Liver (tissue), 9 donors: ENCODE data around the gene AKR1C8. TPM values are rescaled to one million over a fixed set of nuclear protein-coding genes. Genes with fewer than 3 reads are reported as not detected.
A peak's percentile ranks its signal among the peaks of the same experiment; 100 is the strongest.

Experiments
- DNase-seq: peaks from one replicate; pipeline ENCODE4 v3.0.0-alpha.2; 2017; ENCODE audit warnings: low spot score
- H3K27ac ChIP-seq, 2 donors: one replicate each; pipeline ENCODE4 v1.7.0; 2013; ENCODE audit warnings: inconsistent platforms in 2 of 2, low read length in 2 of 2, control low read depth in 1 of 2, low read depth in 1 of 2, mild to moderate bottlenecking in 1 of 2
- H3K27me3 ChIP-seq, 4 donors: one replicate each; pipeline versions ENCODE4 v1.6.1 to v1.7.0; 2013; ENCODE audit warnings: low read length in 3 of 4, inconsistent platforms in 1 of 4, mild to moderate bottlenecking in 1 of 4, moderate library complexity in 1 of 4; ENCODE audit not compliant: control insufficient read depth in 4 of 4, insufficient read depth in 4 of 4
- H3K36me3 ChIP-seq, 4 donors: one replicate each; pipeline versions ENCODE4 v1.6.1 to v1.7.0; 2013; ENCODE audit warnings: low read length in 3 of 4, mild to moderate bottlenecking in 3 of 4, low read depth in 1 of 4, moderate library complexity in 1 of 4; ENCODE audit not compliant: control insufficient read depth in 4 of 4, insufficient read depth in 3 of 4
- H3K4me1 ChIP-seq, 4 donors: one replicate each; pipeline versions ENCODE4 v1.6.1 to v1.7.0; 2013; ENCODE audit warnings: low read length in 3 of 4, mild to moderate bottlenecking in 3 of 4, moderate library complexity in 1 of 4; ENCODE audit not compliant: control insufficient read depth in 4 of 4, insufficient read depth in 4 of 4
- H3K4me3 ChIP-seq, 3 donors: one replicate each; pipeline versions ENCODE4 v1.6.1 to v1.7.0; 2013; ENCODE audit warnings: low read length in 3 of 3, control low read depth in 1 of 3, low read depth in 1 of 3, mild to moderate bottlenecking in 1 of 3
- H3K9ac ChIP-seq, 2 donors: one replicate each; pipeline ENCODE4 v1.7.0; 2013; ENCODE audit warnings: low read length in 2 of 2, mild to moderate bottlenecking in 2 of 2, moderate library complexity in 2 of 2, control low read depth in 1 of 2, low read depth in 1 of 2
- H3K9me3 ChIP-seq, 4 donors: one replicate each; pipeline versions ENCODE4 v1.6.1 to v1.7.0; 2013; ENCODE audit warnings: low read length in 3 of 4; ENCODE audit not compliant: control insufficient read depth in 4 of 4
- EGR1 ChIP-seq, 2 donors: IDR thresholded peaks; 2 replicates each; pipeline ENCODE4 v1.6.1; 2016 to 2018; ENCODE audit warnings: antibody characterized with exemption in 2 of 2, low read depth in 2 of 2
- FOXA1 ChIP-seq: IDR thresholded peaks from 2 replicates; pipeline ENCODE4 v1.6.1; 2016; ENCODE audit warnings: antibody characterized with exemption
- FOXA2 ChIP-seq: IDR thresholded peaks from 2 replicates; pipeline ENCODE4 v1.6.1; 2016; ENCODE audit warnings: antibody characterized with exemption
- GABPA ChIP-seq, 2 donors: IDR thresholded peaks in 1 of 2; conservative IDR thresholded peaks in 1 of 2; 2 replicates each; pipeline ENCODE4 v1.6.1; 2016; ENCODE audit warnings: antibody characterized with exemption in 2 of 2, mild to moderate bottlenecking in 1 of 2, moderate library complexity in 1 of 2
- HNF4A ChIP-seq, 2 donors: conservative IDR thresholded peaks; 2 replicates each; pipeline ENCODE4 v1.6.1; 2016; ENCODE audit warnings: antibody characterized with exemption in 2 of 2, mild to moderate bottlenecking in 2 of 2
- HNF4G ChIP-seq: IDR thresholded peaks from 2 replicates; pipeline ENCODE4 v1.6.1; 2016; ENCODE audit warnings: antibody characterized with exemption
- JUND ChIP-seq, 2 donors: IDR thresholded peaks; 2 replicates each; pipeline ENCODE4 v1.6.1; 2016; ENCODE audit warnings: antibody characterized with exemption in 2 of 2
- NR2F2 ChIP-seq: IDR thresholded peaks from 2 replicates; pipeline ENCODE4 v1.6.1; 2016; ENCODE audit warnings: antibody characterized with exemption
- RAD21 ChIP-seq, 2 donors: IDR thresholded peaks; 2 replicates each; pipeline ENCODE4 v1.6.1; 2016; ENCODE audit warnings: antibody characterized with exemption in 2 of 2, mild to moderate bottlenecking in 2 of 2
- RXRA ChIP-seq, 2 donors: IDR thresholded peaks; 2 replicates each; pipeline ENCODE4 v1.6.1; 2017 to 2018; ENCODE audit warnings: antibody characterized with exemption in 2 of 2, mild to moderate bottlenecking in 1 of 2
- SP1 ChIP-seq: IDR thresholded peaks from 2 replicates; pipeline ENCODE4 v1.6.1; 2018; ENCODE audit warnings: antibody characterized with exemption, mild to moderate bottlenecking
- TAF1 ChIP-seq: conservative IDR thresholded peaks from 2 replicates; pipeline ENCODE4 v1.6.1; 2016; ENCODE audit warnings: antibody characterized with exemption, mild to moderate bottlenecking
- YY1 ChIP-seq: IDR thresholded peaks from 2 replicates; pipeline ENCODE4 v1.6.1; 2016; ENCODE audit warnings: antibody characterized with exemption, mild to moderate bottlenecking
- WGBS: extraction: QIAGEN DNeasy Blood & Tissue Kit; methylation state at CpG from one replicate; pipeline ENCODE4 v1.1.7; 2013; 5-methylcytosine and 5-hydroxymethylcytosine counted together
- polyA plus RNA-seq, 2 donors: library from polyadenylated mRNA; stranded (reverse) in 1 of 2; unstranded in 1 of 2; fragments of 200-250 nt in 1 of 2; fragments of >200 nt in 1 of 2; fragmentation: Nextera tagmentation in 1 of 2; extraction: Ambion mirVana in 1 of 2; gene quantifications; one replicate each; pipeline versions ENCODE4 v1.2.1 to v1.2.3, GENCODE V29; 2013 to 2015
- total RNA-seq, 2 donors: library from RNA; depleted of rRNA; stranded (reverse); fragments of >200 nt; gene quantifications; one replicate each; pipeline ENCODE4 v1.2.3, GENCODE V29; 2014
- TF ChIP-seq, protein P1 (sequence below): IDR thresholded peaks from 2 replicates; pipeline ENCODE4 v1.6.1; 2016; ENCODE audit warnings: antibody characterized with exemption
- TF ChIP-seq, protein P2 (sequence below): IDR thresholded peaks from 2 replicates; pipeline ENCODE4 v1.6.1; 2016; ENCODE audit warnings: antibody characterized with exemption
- TF ChIP-seq, protein P3 (sequence below): IDR thresholded peaks from 2 replicates; pipeline ENCODE4 v1.6.1; 2016; ENCODE audit warnings: antibody characterized with exemption, mild to moderate bottlenecking
- TF ChIP-seq, protein P4 (sequence below): IDR thresholded peaks from 2 replicates; pipeline ENCODE4 v1.6.1; 2016; ENCODE audit warnings: antibody characterized with exemption
- donor health status: healthy.
- donor health status: healthy.
- donor health status: healthy.
- donor health status: healthy.
- donor health status: healthy.

The AKR1C8 gene
- total and polyA plus RNA-seq, 4 donors = 2.5 to 28.5 (median 19.2) TPM; not detected in 1

DNA sequence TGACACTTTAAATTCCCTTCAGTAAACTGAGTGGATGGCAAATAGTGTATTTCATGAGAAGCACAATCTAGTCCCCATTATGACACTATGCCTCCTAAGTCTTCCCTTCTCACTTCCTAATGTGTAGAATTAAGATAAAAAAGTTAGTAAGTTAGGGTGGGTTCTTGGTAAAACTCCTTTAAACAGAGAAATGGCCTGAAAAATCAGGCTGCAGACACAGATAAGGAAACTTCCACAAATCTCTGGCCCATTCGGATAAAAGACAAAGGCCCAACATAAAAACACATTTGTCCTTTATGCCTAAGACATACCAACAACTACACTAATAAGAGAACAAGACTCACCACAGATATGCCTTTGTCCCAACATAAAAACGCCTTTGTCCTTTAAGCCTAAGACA, 21.5 kb downstream of the AKR1C8 start:
- Histone ChIP-seq H3K36me3 (peaks cover 12 to 64% (median 60%) of the 10 kb centered on the region in 4 donors), H3K27me3 (no peaks in the 10 kb centered on the region), H3K27ac (no peak overlapping the region), H3K9ac (no peak overlapping the region), H3K9me3 (peaks cover 0 to 13% (median 4%) of the 10 kb centered on the region in 4 donors), H3K4me3 (no peak overlapping the region), H3K4me1 (no peaks in the 10 kb centered on the region)
- 68% methylated on average over 2 of the region's 2 CpGs for WGBS
- DNase-seq = no peak
- no peak for TF ChIP-seq HNF4G
- no peak for TF ChIP-seq EGR1 (IDR thresholded peaks at IDR 0.05; ENCODE audit: low read depth in 2 of 2)
- TF ChIP-seq, protein P1, sequence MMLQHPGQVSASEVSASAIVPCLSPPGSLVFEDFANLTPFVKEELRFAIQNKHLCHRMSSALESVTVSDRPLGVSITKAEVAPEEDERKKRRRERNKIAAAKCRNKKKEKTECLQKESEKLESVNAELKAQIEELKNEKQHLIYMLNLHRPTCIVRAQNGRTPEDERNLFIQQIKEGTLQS = no peak
- TF ChIP-seq JUND (IDR thresholded peaks at IDR 0.05) = no peak
- TF ChIP-seq RAD21 (IDR thresholded peaks at IDR 0.05) = no peak
- TF ChIP-seq HNF4A (conservative IDR thresholded peaks at IDR 0.05) = no peak
- TF ChIP-seq TAF1 = no peak
- TF ChIP-seq, protein P2, sequence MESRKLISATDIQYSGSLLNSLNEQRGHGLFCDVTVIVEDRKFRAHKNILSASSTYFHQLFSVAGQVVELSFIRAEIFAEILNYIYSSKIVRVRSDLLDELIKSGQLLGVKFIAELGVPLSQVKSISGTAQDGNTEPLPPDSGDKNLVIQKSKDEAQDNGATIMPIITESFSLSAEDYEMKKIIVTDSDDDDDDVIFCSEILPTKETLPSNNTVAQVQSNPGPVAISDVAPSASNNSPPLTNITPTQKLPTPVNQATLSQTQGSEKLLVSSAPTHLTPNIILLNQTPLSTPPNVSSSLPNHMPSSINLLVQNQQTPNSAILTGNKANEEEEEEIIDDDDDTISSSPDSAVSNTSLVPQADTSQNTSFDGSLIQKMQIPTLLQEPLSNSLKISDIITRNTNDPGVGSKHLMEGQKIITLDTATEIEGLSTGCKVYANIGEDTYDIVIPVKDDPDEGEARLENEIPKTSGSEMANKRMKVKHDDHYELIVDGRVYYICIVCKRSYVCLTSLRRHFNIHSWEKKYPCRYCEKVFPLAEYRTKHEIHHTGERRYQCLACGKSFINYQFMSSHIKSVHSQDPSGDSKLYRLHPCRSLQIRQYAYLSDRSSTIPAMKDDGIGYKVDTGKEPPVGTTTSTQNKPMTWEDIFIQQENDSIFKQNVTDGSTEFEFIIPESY = no peak
- no peak for TF ChIP-seq RXRA (IDR thresholded peaks at IDR 0.05)
- no peak for TF ChIP-seq FOXA1
- TF ChIP-seq NR2F2 = no peak
- no peak for TF ChIP-seq YY1
- TF ChIP-seq, protein P3, sequence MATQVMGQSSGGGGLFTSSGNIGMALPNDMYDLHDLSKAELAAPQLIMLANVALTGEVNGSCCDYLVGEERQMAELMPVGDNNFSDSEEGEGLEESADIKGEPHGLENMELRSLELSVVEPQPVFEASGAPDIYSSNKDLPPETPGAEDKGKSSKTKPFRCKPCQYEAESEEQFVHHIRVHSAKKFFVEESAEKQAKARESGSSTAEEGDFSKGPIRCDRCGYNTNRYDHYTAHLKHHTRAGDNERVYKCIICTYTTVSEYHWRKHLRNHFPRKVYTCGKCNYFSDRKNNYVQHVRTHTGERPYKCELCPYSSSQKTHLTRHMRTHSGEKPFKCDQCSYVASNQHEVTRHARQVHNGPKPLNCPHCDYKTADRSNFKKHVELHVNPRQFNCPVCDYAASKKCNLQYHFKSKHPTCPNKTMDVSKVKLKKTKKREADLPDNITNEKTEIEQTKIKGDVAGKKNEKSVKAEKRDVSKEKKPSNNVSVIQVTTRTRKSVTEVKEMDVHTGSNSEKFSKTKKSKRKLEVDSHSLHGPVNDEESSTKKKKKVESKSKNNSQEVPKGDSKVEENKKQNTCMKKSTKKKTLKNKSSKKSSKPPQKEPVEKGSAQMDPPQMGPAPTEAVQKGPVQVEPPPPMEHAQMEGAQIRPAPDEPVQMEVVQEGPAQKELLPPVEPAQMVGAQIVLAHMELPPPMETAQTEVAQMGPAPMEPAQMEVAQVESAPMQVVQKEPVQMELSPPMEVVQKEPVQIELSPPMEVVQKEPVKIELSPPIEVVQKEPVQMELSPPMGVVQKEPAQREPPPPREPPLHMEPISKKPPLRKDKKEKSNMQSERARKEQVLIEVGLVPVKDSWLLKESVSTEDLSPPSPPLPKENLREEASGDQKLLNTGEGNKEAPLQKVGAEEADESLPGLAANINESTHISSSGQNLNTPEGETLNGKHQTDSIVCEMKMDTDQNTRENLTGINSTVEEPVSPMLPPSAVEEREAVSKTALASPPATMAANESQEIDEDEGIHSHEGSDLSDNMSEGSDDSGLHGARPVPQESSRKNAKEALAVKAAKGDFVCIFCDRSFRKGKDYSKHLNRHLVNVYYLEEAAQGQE = no peak
- TF ChIP-seq, protein P4, sequence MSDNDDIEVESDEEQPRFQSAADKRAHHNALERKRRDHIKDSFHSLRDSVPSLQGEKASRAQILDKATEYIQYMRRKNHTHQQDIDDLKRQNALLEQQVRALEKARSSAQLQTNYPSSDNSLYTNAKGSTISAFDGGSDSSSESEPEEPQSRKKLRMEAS = no peak

DNA sequence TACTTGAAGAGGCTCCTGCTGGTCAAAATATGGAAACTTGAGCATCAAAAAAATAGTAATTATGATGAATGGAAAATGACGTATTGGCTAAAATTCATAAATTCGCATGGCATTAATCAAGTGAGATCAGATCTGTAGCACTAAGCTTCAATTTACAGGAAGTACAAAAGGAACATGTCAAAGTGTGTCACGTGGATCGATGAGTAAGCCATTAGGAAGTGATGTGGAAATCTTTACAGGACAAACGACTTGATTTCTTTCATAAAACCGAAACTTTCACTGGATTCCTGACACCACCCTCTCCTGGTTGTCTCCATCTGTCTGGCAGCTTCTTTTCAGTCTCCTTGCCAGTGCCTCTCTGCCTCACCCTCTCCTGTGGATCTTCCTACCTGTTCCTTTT, 25.8 kb downstream of the AKR1C8 start:
- peak overlapping the region; percentile 9 to 32 for H3K27ac ChIP-seq
- peaks cover 0 to 2% (median 0%) of the 10 kb centered on the region in 4 donors for H3K9me3 ChIP-seq
- 81% methylated on average over 6 of the region's 6 CpGs for WGBS
- no peak overlapping the region for H3K9ac ChIP-seq
- DNase-seq = no peak
- peaks cover 13 to 78% (median 68%) of the 10 kb centered on the region in 4 donors for H3K36me3 ChIP-seq
- no peaks in the 10 kb centered on the region for H3K4me1 ChIP-seq
- no peaks in the 10 kb centered on the region for H3K27me3 ChIP-seq
- no peak overlapping the region for H3K4me3 ChIP-seq
- no peak for TF ChIP-seq NR2F2
- no peak for TF ChIP-seq JUND (IDR thresholded peaks at IDR 0.05)
- TF ChIP-seq, protein P3 = no peak
- no peak for TF ChIP-seq HNF4A (conservative IDR thresholded peaks at IDR 0.05)
- TF ChIP-seq RXRA (IDR thresholded peaks at IDR 0.05) = no peak
- TF ChIP-seq SP1 = no peak
- no peak for TF ChIP-seq GABPA (IDR thresholded peaks at IDR 0.05 in 1 of 2, conservative IDR thresholded peaks at IDR 0.05 in 1 of 2)
- TF ChIP-seq EGR1 (IDR thresholded peaks at IDR 0.05; ENCODE audit: low read depth in 2 of 2) = no peak
- TF ChIP-seq, protein P2 = no peak
- TF ChIP-seq YY1 = no peak
- TF ChIP-seq TAF1 = no peak
- TF ChIP-seq FOXA2 = no peak
- TF ChIP-seq, protein P1 = no peak
- TF ChIP-seq FOXA1 = no peak
- no peak for TF ChIP-seq HNF4G
- TF ChIP-seq, protein P4 = no peak
